Small intestine (tissue), 7 donors: Measurements from ENCODE around the gene SAMD9L. TPM values are rescaled to one million over a fixed set of nuclear protein-coding genes. Genes with fewer than 3 reads are reported as not detected.

ENCODE experiments used
- DNase-seq, 2 donors: peaks; one replicate each; pipeline versions ENCODE4 v3.0.0 to v3.0.0-alpha.2; 2013
- FAIRE-seq: peaks from 2 replicates; lab custom pipeline; 2012; peaks lifted over from hg19 to GRCh38; lab: Jason Lieb, UNC
- H3K27ac ChIP-seq, 3 donors: one replicate each; pipeline ENCODE4 v1.5.1; 2013; ENCODE audit warnings: low read length in 2 of 3, mild to moderate bottlenecking in 2 of 3, control low read depth in 1 of 3, inconsistent platforms in 1 of 3, low read depth in 1 of 3, moderate library complexity in 1 of 3
- H3K27me3 ChIP-seq, 3 donors: one replicate each; pipeline ENCODE4 v1.6.1; 2013; ENCODE audit warnings: low read length in 3 of 3, inconsistent platforms in 1 of 3; ENCODE audit not compliant: control insufficient read depth in 3 of 3, insufficient read depth in 3 of 3
- H3K36me3 ChIP-seq, 3 donors: one replicate each; pipeline ENCODE4 v1.6.1; 2013; ENCODE audit warnings: low read length in 3 of 3, inconsistent platforms in 1 of 3, low read depth in 1 of 3, mild to moderate bottlenecking in 1 of 3, moderate library complexity in 1 of 3; ENCODE audit not compliant: control insufficient read depth in 3 of 3, insufficient read depth in 2 of 3
- H3K4me1 ChIP-seq, 3 donors: one replicate each; pipeline ENCODE4 v1.6.1; 2013; ENCODE audit warnings: low read length in 2 of 3, inconsistent platforms in 1 of 3, low read depth in 1 of 3, mild to moderate bottlenecking in 1 of 3, moderate library complexity in 1 of 3; ENCODE audit not compliant: control insufficient read depth in 3 of 3, insufficient read depth in 2 of 3
- H3K4me3 ChIP-seq, 3 donors: one replicate each; pipeline ENCODE4 v1.5.1; 2013; ENCODE audit warnings: low read length in 3 of 3, control low read depth in 1 of 3, inconsistent platforms in 1 of 3, low read depth in 1 of 3, mild to moderate bottlenecking in 1 of 3, moderate library complexity in 1 of 3
- H3K9me3 ChIP-seq, 2 donors: one replicate each; pipeline ENCODE4 v1.6.1; 2013; ENCODE audit warnings: low read depth in 1 of 2, low read length in 1 of 2; ENCODE audit not compliant: control insufficient read depth in 2 of 2, insufficient read depth in 1 of 2
- WGBS, 3 donors: extraction: QIAGEN DNeasy Blood & Tissue Kit; methylation state at CpG; one replicate each; pipeline ENCODE4 v1.1.7; 2013; 5-methylcytosine and 5-hydroxymethylcytosine counted together
- polyA plus RNA-seq, 4 donors: library from polyadenylated mRNA; stranded (reverse) in 3 of 4; unstranded in 1 of 4; fragments of 200-250 nt in 3 of 4; fragments of 120-200 nt in 1 of 4; gene quantifications; one replicate each; pipeline versions ENCODE4 v1.2.1 to v1.2.3, GENCODE V29; 2013
- donor health status: healthy with polysubstance abuse.
- donor health status: control.
- donor health status: control.
- donor health status: Bipolar disorder and iron deficiency.
- donor health status: healthy.

The SAMD9L gene
- polyA plus RNA-seq, 4 donors = 4.1 to 5.8 (median 5.3) TPM

DNA sequence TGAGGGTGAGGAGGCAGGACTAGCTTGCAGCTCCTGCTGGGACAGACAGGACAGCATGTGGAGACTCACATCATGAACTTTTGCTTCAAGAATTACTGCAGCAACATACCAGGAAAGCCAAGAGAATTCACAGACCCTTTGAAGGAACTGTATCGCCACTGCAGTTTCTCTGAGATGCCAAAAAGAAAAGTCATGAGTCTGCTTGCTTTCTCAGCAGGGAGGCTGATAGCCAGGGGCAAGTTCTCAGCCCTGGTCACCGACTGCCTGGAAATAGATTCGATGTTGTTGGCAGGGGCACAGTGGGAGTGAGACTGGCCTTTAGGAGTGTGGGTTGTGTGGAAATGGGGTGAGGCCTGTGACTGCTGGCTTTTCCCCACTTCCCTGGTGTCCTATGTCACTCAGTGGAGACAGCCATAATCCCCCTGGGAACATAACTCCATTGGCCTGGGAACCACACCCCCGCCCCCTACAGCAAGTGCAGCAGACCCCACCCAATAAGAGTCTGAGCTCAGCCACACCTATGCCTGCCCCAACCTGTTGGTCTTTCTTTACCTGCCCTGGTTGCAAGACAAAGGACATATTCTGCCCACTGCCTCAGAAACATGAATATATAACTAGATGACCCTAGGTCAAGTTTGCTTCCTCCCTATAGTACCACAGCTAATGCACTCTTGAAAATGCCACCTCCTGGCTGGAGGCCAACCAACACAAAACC lies 28.8 kb downstream of the SAMD9L start:
- peaks cover 2 to 3% (median 3%) of the 10 kb centered on the region in 3 donors for H3K4me1 ChIP-seq
- no peak overlapping the region for H3K4me3 ChIP-seq
- H3K27me3 ChIP-seq = no peaks in the 10 kb centered on the region
- H3K9me3 ChIP-seq = peaks cover 0 to 15% of the 10 kb centered on the region in 2 donors
- no peak overlapping the region for H3K27ac ChIP-seq
- WGBS, 3 donors = 79 to 92% (median 88%) methylated on average over 3 to 4 of the region's 4 CpGs
- FAIRE-seq (no peak), DNase-seq (no peak)
- no peaks in the 10 kb centered on the region for H3K36me3 ChIP-seq

DNA sequence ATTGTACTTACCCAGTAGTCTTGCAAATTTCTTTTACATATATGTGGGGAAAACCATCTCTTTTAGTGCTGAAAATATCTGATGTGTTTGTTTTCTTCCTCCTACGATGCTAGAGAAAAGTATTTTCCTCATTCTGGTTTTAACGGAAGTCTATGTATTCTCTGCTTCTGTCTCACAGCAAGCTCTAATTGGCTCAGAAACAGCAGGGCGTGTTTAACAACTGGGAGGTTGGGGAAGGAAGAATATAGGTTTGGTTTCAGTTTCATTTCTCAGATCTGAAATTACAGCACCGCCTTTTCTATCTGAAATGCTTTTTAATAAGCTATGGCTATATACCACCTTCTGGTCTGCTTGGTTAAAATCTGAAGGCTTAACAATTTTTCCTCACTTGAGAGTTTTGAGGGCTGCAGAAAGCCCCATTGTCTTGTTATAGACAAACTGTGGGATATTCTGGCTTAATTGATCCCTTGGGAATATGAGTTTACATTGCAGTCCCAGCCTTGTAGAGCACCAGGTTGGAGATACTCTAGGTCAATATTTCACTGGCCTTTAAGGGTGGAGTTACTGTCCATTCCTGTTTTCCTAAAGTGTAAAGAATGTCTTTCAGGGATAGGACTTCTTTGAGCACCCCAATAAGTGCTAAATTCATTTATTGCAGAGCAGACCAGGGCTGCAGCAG lies 30.2 kb downstream of the SAMD9L start, which contains the start of gene SAMD9:
Gene SAMD9 (minus strand): TSS at position 128 of the 679 bp plus-strand sequence. CDS start 11,882 bp downstream, outside the sequence.
- peak; percentile 19 for FAIRE-seq
- peak; percentile 73 to 93 for DNase-seq
- Histone ChIP-seq H3K4me3 (peak within 1 kb of the TSS; percentile 38 to 53 (median 41)), H3K9me3 (peaks cover 0 to 15% of the 10 kb centered on the region in 2 donors), H3K27ac (peak within 1 kb of the TSS; percentile 61 to 86 (median 73)), H3K36me3 (no peaks in the 10 kb centered on the region), H3K27me3 (no peaks in the 10 kb centered on the region), H3K4me1 (peaks cover 2 to 3% (median 3%) of the 10 kb centered on the region in 3 donors)
- 0 to 4% (median 1%) methylated on average over 4 of the region's 4 CpGs for WGBS, 3 donors

DNA sequence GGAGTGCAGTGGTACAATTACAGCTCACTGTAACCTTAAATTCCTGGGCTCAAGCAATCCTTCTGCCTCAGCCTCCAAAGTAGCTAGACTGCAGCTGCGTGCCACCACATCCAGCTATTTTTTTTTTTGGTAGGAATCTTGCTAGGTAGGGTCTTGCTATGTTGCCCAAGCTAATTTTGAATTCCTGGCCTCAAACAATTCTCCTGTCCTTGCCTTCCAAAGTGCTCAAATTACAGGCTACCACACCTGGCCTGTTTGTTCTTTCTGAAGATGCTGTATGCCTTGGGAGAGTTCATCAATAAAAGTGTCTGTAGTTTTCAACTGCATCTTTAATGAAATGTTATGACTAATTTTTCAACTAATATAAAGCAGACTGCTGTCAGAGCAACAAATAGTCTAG lies 30.9 kb downstream of the SAMD9L start:
- peak overlapping the region; percentile 32 to 55 (median 34) for H3K27ac ChIP-seq

DNA sequence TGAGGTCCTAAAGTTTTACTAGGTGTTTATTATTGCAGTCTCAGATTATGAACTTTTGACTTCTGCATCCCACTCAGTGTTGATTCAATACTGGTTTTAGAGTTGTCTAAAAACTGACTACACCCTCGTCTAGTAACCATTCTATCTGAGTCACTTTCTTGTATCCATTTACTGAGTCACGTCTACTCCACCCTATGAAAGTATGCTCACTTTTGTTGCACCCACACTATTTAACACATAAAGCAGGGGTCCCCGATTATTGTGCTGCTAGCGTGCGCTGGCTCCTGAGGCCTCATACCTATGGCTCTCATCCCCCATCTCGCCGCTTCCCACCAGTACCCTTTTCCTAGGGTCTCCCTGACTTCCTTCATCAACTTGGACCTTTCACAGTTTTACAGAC lies 32.4 kb downstream of the SAMD9L start:
- 72 to 83% (median 83%) methylated on average over 7 of the region's 7 CpGs for WGBS, 3 donors
- FAIRE-seq = no peak
- H3K27ac ChIP-seq = no peak overlapping the region

More for the DNA sequence above, 30.9 kb downstream of the SAMD9L start:
- DNase-seq (peak in 1 of 2 donors; percentile 11), FAIRE-seq (no peak)
- no peaks in the 10 kb centered on the region for H3K36me3 ChIP-seq
- peaks cover 2 to 3% (median 3%) of the 10 kb centered on the region in 3 donors for H3K4me1 ChIP-seq
- peaks cover 0 to 15% of the 10 kb centered on the region in 2 donors for H3K9me3 ChIP-seq
- H3K4me3 ChIP-seq = peak overlapping the region in 2 of 3 donors; percentile 38 to 53
- 37 to 68% (median 56%) methylated on average over 1 of the region's 1 CpG for WGBS, 3 donors
- no peaks in the 10 kb centered on the region for H3K27me3 ChIP-seq

DNA sequence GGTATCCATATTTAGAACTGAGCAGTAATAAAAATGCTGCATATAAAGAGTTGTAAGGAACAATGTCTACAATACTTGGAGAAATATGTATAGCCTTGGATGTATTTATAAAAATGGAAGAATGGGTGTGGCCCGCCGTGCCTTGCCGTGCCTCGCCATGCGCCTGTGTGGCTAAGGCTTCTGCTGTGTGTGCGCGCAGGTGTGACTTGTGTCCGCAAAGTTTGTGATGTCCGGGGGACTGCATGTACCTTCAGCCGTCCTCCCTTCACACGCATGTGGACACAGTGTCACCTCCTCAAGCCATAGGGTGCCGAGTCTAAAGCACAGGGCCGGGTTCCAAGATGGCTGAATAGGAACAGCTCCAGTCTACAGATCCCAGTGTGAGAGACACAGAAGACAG lies 40.2 kb downstream of the SAMD9L start:
- no peak overlapping the region for H3K27ac ChIP-seq
- H3K36me3 ChIP-seq = peaks cover 11 to 22% (median 13%) of the 10 kb centered on the region in 3 donors
- FAIRE-seq (no peak), DNase-seq (no peak)
- H3K9me3 ChIP-seq = peaks cover 2 to 15% of the 10 kb centered on the region in 2 donors
- H3K4me1 ChIP-seq = no peaks in the 10 kb centered on the region
- no peaks in the 10 kb centered on the region for H3K27me3 ChIP-seq
- WGBS, 3 donors = 92 to 99% (median 96%) methylated on average over 13 of the region's 13 CpGs
- no peak overlapping the region for H3K4me3 ChIP-seq

More for the DNA sequence above, 32.4 kb downstream of the SAMD9L start:
- peaks cover 2 to 3% (median 3%) of the 10 kb centered on the region in 3 donors for H3K4me1 ChIP-seq
- no peak for DNase-seq
- H3K36me3 ChIP-seq = no peaks in the 10 kb centered on the region
- H3K4me3 ChIP-seq = peak overlapping the region in 1 of 3 donors; percentile 23
- H3K27me3 ChIP-seq = no peaks in the 10 kb centered on the region
- peaks cover 0 to 8% of the 10 kb centered on the region in 2 donors for H3K9me3 ChIP-seq

DNA sequence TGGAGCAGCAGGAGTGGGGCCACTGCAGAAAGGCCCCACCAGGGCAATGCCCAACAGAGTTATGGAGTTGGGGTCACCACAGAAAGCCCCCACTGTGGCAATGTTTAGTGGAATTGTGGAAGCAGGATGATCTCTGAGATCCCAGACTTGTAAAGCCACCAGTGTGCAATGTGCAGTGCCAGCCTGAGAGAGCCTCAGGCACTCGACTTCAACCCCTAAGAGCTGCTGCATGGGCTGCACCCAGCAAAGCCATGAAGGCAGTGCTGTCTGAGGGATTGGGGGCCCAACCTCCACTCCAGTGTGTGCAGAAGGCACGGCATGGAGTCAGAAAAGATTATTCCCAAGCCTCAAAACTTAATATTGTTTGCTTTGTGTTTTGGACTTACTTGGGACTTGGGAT lies 50.8 kb downstream of the SAMD9L start:
- no peak overlapping the region for H3K4me3 ChIP-seq

DNA sequence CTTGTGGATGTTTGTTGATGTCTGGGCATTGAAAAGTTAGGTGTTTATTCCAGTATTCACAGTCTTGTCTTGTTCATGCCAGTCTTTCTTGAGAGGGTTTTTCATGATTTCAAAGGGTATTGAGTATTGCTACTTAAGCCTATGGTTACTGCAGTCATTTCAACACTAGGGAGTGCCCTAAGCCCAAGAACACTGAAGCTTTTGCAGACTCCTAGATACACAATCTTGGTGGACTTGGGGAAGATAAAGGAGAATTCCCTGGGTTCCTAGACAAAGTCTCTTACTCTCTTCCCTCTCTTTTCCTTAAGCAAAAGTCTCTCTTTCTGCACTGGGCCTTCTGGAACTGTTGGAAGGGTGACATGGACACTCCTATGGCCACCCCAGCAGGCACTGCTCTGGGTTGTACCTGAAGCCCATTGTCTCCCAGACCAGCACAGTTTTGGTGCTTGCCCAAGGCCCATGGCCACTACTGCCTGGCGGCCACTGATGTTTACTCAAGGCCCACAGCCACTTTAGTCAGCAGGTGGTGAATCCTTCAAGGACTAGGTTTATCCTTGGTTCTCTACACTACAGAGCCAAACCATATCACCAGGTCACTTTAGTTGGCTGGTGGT lies 55.3 kb downstream of the SAMD9L start:
- no peaks in the 10 kb centered on the region for H3K36me3 ChIP-seq
- no peak overlapping the region for H3K27ac ChIP-seq
- no peaks in the 10 kb centered on the region for H3K4me1 ChIP-seq
- FAIRE-seq (no peak), DNase-seq (peak in 1 of 2 donors; percentile 35)
- 45 to 84% (median 64%) methylated on average over 1 of the region's 1 CpG for WGBS, 3 donors
- H3K4me3 ChIP-seq = no peak overlapping the region
- H3K9me3 ChIP-seq = peaks cover 0 to 13% of the 10 kb centered on the region in 2 donors
- H3K27me3 ChIP-seq = no peaks in the 10 kb centered on the region

More for the DNA sequence above, 50.8 kb downstream of the SAMD9L start:
- H3K4me1 ChIP-seq = no peaks in the 10 kb centered on the region
- H3K36me3 ChIP-seq = peaks cover 0 to 2% (median 0%) of the 10 kb centered on the region in 3 donors
- DNase-seq = no peak
- FAIRE-seq = no peak
- H3K27ac ChIP-seq = no peak overlapping the region
- peaks cover 0 to 17% of the 10 kb centered on the region in 2 donors for H3K9me3 ChIP-seq
- no peaks in the 10 kb centered on the region for H3K27me3 ChIP-seq
- 47 to 78% (median 77%) methylated on average over 2 of the region's 2 CpGs for WGBS, 3 donors
